ENCODE data around the gene CHAMP1.
"Not testable (repeated sequence)": the region's sequence is repeated elsewhere in the genome, so short reads cannot be mapped to it uniquely, and the experiment has no call there.

The CHAMP1 gene

DNA sequence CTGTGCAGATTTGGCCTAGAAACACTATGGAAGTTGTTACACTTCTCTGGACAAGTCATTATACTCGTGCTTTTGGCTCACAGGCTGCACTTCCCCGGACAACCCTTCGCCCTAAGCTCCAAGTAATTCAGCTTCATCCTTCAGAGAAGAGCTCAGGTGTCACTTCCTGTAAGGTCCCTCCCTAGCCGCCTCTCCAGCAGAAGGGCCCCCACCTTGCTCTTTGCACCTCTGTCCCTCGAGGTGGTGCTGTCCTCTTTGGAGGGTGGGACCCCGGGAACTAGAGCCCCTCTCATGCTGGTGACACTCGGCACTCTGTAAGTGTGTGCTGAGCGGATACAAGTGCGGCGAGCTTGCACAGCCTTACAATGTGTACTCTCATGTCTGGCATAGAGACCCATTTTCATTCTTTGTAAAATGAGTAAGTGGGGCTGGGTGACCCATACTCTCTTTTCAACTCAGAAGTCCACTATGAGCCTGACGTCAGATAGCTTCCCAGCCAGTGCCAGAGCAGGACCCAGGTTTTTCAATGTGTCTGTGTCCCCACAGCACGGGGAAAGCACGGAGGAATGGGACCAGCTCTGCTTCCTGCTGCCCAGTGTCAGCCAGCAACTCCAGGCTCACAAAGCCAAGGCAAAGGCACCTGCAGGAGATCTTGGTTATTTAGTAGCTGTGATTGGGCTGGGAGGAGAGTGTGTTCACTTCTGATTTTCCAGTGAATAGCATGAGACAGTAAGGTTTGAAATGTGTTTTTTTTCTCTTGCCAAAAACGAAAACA is 26.9 kb downstream of the CHAMP1 start:
- no peaks in the 10 kb centered on the region for H3K36me3 ChIP-seq (ENCODE audit: control insufficient read depth, insufficient read depth, low read length)
- H3K4me3 ChIP-seq (ENCODE audit: low read depth, low read length), result no peak overlapping the region
- H3K9me3 ChIP-seq (ENCODE audit: control insufficient read depth, insufficient read depth, low read length), result no peaks in the 10 kb centered on the region
- no peak overlapping the region for H3K9ac ChIP-seq (ENCODE audit: low read depth, low read length)
- no peaks in the 10 kb centered on the region for H3K27me3 ChIP-seq (ENCODE audit: control insufficient read depth, insufficient read depth, low read length)
- no peaks in the 10 kb centered on the region for H3K4me1 ChIP-seq (ENCODE audit: control insufficient read depth, insufficient read depth, low read length)

DNA sequence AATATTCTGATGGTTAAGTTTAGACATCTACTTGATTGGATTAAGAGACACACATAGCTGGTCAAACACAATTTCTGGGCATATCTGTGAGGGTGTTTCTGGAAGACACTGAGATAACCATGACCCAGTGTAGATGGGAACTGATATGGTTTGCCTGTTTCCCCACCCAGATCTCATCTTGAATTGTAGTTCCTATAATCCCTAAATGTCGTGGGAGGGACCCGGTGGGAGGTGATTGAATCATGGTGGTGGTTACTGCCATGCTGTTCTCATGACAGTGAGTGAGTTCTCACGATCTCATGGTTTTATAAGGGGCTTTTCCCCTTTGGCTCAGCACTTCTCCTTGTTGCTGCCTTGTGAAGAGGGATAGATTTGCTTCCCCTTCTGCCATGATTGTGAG is 33.0 kb downstream of the CHAMP1 start:
- not testable (repeated sequence) for H3K27me3 ChIP-seq (ENCODE audit: control insufficient read depth, insufficient read depth, low read length); H3K36me3 ChIP-seq (ENCODE audit: control insufficient read depth, insufficient read depth, low read length); H3K4me3 ChIP-seq (ENCODE audit: low read depth, low read length); H3K9me3 ChIP-seq (ENCODE audit: control insufficient read depth, insufficient read depth, low read length); H3K9ac ChIP-seq (ENCODE audit: low read depth, low read length); H3K4me1 ChIP-seq (ENCODE audit: control insufficient read depth, insufficient read depth, low read length)

DNA sequence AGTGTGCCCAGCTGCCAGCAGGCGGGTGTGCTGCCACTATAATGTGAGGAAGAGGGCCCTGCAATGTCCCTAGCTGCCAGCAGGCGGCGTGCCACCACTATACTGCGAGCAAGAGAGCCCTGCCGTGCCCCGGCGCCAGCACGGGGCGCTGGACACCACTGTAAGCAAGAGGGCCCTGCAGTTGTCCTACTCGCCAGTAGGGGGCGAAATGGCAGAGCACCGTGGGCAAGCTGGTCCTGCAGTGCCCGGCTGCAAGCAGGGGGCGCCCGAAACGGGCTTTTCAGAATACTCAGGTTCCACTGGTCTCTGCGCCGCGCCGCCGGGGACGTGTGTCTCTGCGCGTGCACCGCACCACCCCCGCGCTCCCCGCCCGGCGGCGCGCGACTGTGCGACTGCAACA is 38.5 kb downstream of the CHAMP1 start:
- H3K4me3 ChIP-seq (ENCODE audit: low read depth, low read length); H3K36me3 ChIP-seq (ENCODE audit: control insufficient read depth, insufficient read depth, low read length); H3K4me1 ChIP-seq (ENCODE audit: control insufficient read depth, insufficient read depth, low read length); H3K27me3 ChIP-seq (ENCODE audit: control insufficient read depth, insufficient read depth, low read length); H3K9ac ChIP-seq (ENCODE audit: low read depth, low read length); H3K9me3 ChIP-seq (ENCODE audit: control insufficient read depth, insufficient read depth, low read length): not testable (repeated sequence)

DNA sequence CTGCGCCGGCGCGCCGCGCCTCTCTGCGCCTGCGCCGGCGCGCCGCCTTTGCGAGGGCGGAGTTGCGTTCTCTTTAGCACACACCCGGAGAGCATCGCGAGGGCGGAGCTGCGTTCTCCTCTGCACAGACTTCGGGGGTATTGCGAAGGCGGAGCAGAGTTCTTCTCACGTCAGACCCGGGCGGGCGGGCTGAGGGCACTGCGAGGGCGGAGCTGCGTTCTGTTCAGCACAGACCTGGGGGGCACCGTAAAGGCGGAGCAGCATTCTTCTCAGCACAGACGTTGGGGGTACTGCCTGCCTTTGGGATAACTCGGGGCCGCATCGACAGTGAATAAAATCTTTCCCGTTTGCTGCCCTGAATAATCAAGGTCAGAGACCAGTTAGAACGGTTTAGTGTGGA is 39.1 kb downstream of the CHAMP1 start:
- H3K4me1 ChIP-seq (ENCODE audit: control insufficient read depth, insufficient read depth, low read length); H3K36me3 ChIP-seq (ENCODE audit: control insufficient read depth, insufficient read depth, low read length); H3K4me3 ChIP-seq (ENCODE audit: low read depth, low read length); H3K27me3 ChIP-seq (ENCODE audit: control insufficient read depth, insufficient read depth, low read length); H3K9me3 ChIP-seq (ENCODE audit: control insufficient read depth, insufficient read depth, low read length); H3K9ac ChIP-seq (ENCODE audit: low read depth, low read length): not testable (repeated sequence)

Measured in iPS-15b (cell line).